NCI-H1048 (cell line): Measurements from ENCODE around the gene PRKAR2A.
"Not testable (repeated sequence)": the region's sequence is repeated elsewhere in the genome, so short reads cannot be mapped to it uniquely, and the experiment has no call there.

Experiments used
- DNase-seq: peaks from one replicate; lab custom pipeline; 2025; lab: John Stamatoyannopoulos, UW

The PRKAR2A gene

GRCh38 chr3:48776854-48777253 lies 70.8 kb downstream of the PRKAR2A start:
- DNase-seq = no peak

GRCh38 chr3:48770192-48770502 lies 77.5 kb downstream of the PRKAR2A start:
- DNase-seq = no peak

GRCh38 chr3:48765376-48765775 lies 82.3 kb downstream of the PRKAR2A start:
- DNase-seq = no peak

GRCh38 chr3:48762816-48763215 lies 84.9 kb downstream of the PRKAR2A start:
- no peak for DNase-seq

- DNase-seq = not testable (repeated sequence)
Observed at GRCh38 chr3:48759991-48760540, 87.6 kb downstream of the PRKAR2A start.

GRCh38 chr3:48759531-48759930 lies 88.1 kb downstream of the PRKAR2A start:
- not testable (repeated sequence) for DNase-seq

GRCh38 chr3:48759071-48759470 lies 88.6 kb downstream of the PRKAR2A start:
- no peak for DNase-seq

- no peak for DNase-seq
Observed at GRCh38 chr3:48756640-48757039, 91.0 kb downstream of the PRKAR2A start.

- DNase-seq = no peak
Observed at GRCh38 chr3:48750856-48751255, 96.8 kb downstream of the PRKAR2A start.

GRCh38 chr3:48748754-48749153 lies 98.9 kb downstream of the PRKAR2A start:
- DNase-seq = no peak

- DNase-seq = no peak
Observed at GRCh38 chr3:48747706-48748105, 100.0 kb downstream of the PRKAR2A start.

- peak; percentile 33 for DNase-seq
Observed at GRCh38 chr3:48747015-48747615, 100.6 kb downstream of the PRKAR2A start.

GRCh38 chr3:48743773-48744172 lies 103.9 kb downstream of the PRKAR2A start:
- DNase-seq = no peak

GRCh38 chr3:48741226-48741625 lies 106.4 kb downstream of the PRKAR2A start:
- DNase-seq = not testable (repeated sequence)

- no peak for DNase-seq
Observed at GRCh38 chr3:48739955-48740823, 107.5 kb downstream of the PRKAR2A start.

GRCh38 chr3:48739617-48739954 lies 108.1 kb downstream of the PRKAR2A start:
- DNase-seq = no peak

- DNase-seq = no peak
Observed at GRCh38 chr3:48738926-48739616, 108.6 kb downstream of the PRKAR2A start.

GRCh38 chr3:48738144-48738536 lies 109.5 kb downstream of the PRKAR2A start:
- DNase-seq = no peak

- DNase-seq = not testable (repeated sequence)
Observed at GRCh38 chr3:48735075-48735767, 112.5 kb downstream of the PRKAR2A start.

GRCh38 chr3:48734541-48734940 lies 113.1 kb downstream of the PRKAR2A start:
- not testable (repeated sequence) for DNase-seq

- DNase-seq = not testable (repeated sequence)
Observed at GRCh38 chr3:48733752-48734518, 113.7 kb downstream of the PRKAR2A start.
